ENCODE data around the gene CMTM3. TPM values are rescaled to one million over a fixed set of nuclear protein-coding genes. Genes with fewer than 3 reads are reported as not detected.

The CMTM3 gene
- total RNA-seq, 1 donor from 2014 or later: 18.3 TPM

GRCh38 chr16:66562409-66562808 is 42.1 kb upstream of the CMTM3 start:
- Mint-ChIP-seq H3K27me3 (ENCODE audit: insufficient read depth, low read depth) (no peaks in the 10 kb centered on the region), H3K27ac (no peak overlapping the region), H3K9me3 (no peaks in the 10 kb centered on the region), H3K36me3 (peaks cover 12% of the 10 kb centered on the region), H3K4me3 (no peak overlapping the region), H3K4me1 (no peaks in the 10 kb centered on the region)
- no peaks in the 10 kb centered on the region for H3F3A ChIP-seq (ENCODE audit: low read depth)
- no peak for DNase-seq (ENCODE audit: low spot score)
- H3K4me1 ChIP-seq: no peaks in the 10 kb centered on the region
- no peak overlapping the region for H3K4me3 ChIP-seq
- H3K27me3 ChIP-seq: no peaks in the 10 kb centered on the region
- H3K27ac ChIP-seq: no peak overlapping the region
- H2AFZ ChIP-seq (replicated peaks): no peak overlapping the region
- no peaks in the 10 kb centered on the region for H3K36me3 ChIP-seq
- H3K9ac ChIP-seq: no peak overlapping the region
- H3K79me2 ChIP-seq (ENCODE audit: low read depth): no peaks in the 10 kb centered on the region
- TF ChIP-seq EZH2 (IDR thresholded peaks at IDR 0.05) (no peak), EZH2phosphoT487 (IDR thresholded peaks at IDR 0.05) (no peak), CTCF (IDR thresholded peaks at IDR 0.05) (no peak)
- no peaks in the 10 kb centered on the region for H3K9me3 ChIP-seq (ENCODE audit: low read depth)
- no peak overlapping the region for H3K4me2 ChIP-seq
- no peaks in the 10 kb centered on the region for H4K20me1 ChIP-seq (ENCODE audit: low read depth)

GRCh38 chr16:66562986-66563385 is 41.5 kb upstream of the CMTM3 start:
- Histone ChIP-seq H3K9me3 (ENCODE audit: low read depth) (no peaks in the 10 kb centered on the region), H3K4me1 (no peaks in the 10 kb centered on the region), H3K27me3 (no peaks in the 10 kb centered on the region), H3K4me3 (no peak overlapping the region), H3K9ac (no peak overlapping the region), H4K20me1 (ENCODE audit: low read depth) (no peaks in the 10 kb centered on the region), H3K36me3 (no peaks in the 10 kb centered on the region), H3K4me2 (no peak overlapping the region), H2AFZ (replicated peaks) (no peak overlapping the region), H3F3A (ENCODE audit: low read depth) (no peaks in the 10 kb centered on the region), H3K27ac (no peak overlapping the region), H3K79me2 (ENCODE audit: low read depth) (no peaks in the 10 kb centered on the region)
- TF ChIP-seq EZH2 (IDR thresholded peaks at IDR 0.05) (no peak), CTCF (IDR thresholded peaks at IDR 0.05) (no peak), EZH2phosphoT487 (IDR thresholded peaks at IDR 0.05) (no peak)
- Mint-ChIP-seq H3K4me3 (no peak overlapping the region), H3K9me3 (no peaks in the 10 kb centered on the region), H3K27me3 (ENCODE audit: insufficient read depth, low read depth) (no peaks in the 10 kb centered on the region), H3K4me1 (no peaks in the 10 kb centered on the region), H3K27ac (no peak overlapping the region), H3K36me3 (peaks cover 13% of the 10 kb centered on the region)
- no peak for DNase-seq (ENCODE audit: low spot score)

GRCh38 chr16:66563574-66564334 is 40.8 kb upstream of the CMTM3 start:
- Mint-ChIP-seq H3K27ac (no peak overlapping the region), H3K4me1 (no peaks in the 10 kb centered on the region), H3K4me3 (no peak overlapping the region), H3K27me3 (ENCODE audit: insufficient read depth, low read depth) (no peaks in the 10 kb centered on the region), H3K36me3 (peaks cover 13% of the 10 kb centered on the region), H3K9me3 (no peaks in the 10 kb centered on the region)
- Histone ChIP-seq H3K4me2 (no peak overlapping the region), H3K79me2 (ENCODE audit: low read depth) (no peaks in the 10 kb centered on the region), H3K9me3 (ENCODE audit: low read depth) (no peaks in the 10 kb centered on the region), H3K27ac (no peak overlapping the region), H2AFZ (replicated peaks) (no peak overlapping the region), H3K4me1 (no peaks in the 10 kb centered on the region), H3F3A (ENCODE audit: low read depth) (no peaks in the 10 kb centered on the region), H3K27me3 (no peaks in the 10 kb centered on the region), H4K20me1 (ENCODE audit: low read depth) (no peaks in the 10 kb centered on the region), H3K36me3 (no peaks in the 10 kb centered on the region), H3K4me3 (no peak overlapping the region), H3K9ac (no peak overlapping the region)
- DNase-seq (ENCODE audit: low spot score): no peak
- TF ChIP-seq EZH2phosphoT487 (IDR thresholded peaks at IDR 0.05) (no peak), CTCF (IDR thresholded peaks at IDR 0.05) (no peak), EZH2 (IDR thresholded peaks at IDR 0.05) (no peak)
